ENCODE data around the gene COL13A1.

The COL13A1 gene

GRCh38 chr10:69835233-69835632 lies 33.5 kb downstream of the COL13A1 start:
- Histone ChIP-seq H3K36me3 (ENCODE audit: control insufficient read depth, insufficient read depth, low read length) (no peaks in the 10 kb centered on the region), H2AFZ (no peak overlapping the region), H3K9me3 (ENCODE audit: control insufficient read depth, low read length) (no peaks in the 10 kb centered on the region), H3K27me3 (ENCODE audit: control insufficient read depth, insufficient read depth, low read length) (no peaks in the 10 kb centered on the region), H3K79me2 (no peaks in the 10 kb centered on the region), H3K9ac (no peak overlapping the region), H3K4me2 (ENCODE audit: low read length) (no peak overlapping the region), H3K4me3 (ENCODE audit: low read depth, low read length) (no peak overlapping the region), H3K27ac (no peak overlapping the region), H3K4me1 (no peaks in the 10 kb centered on the region)
- TF ChIP-seq CTCF (IDR thresholded peaks at IDR 0.05), result no peak

- H3K9me3 ChIP-seq (ENCODE audit: control insufficient read depth, low read length), result no peaks in the 10 kb centered on the region
- H3K79me2 ChIP-seq, result no peaks in the 10 kb centered on the region
- no peaks in the 10 kb centered on the region for H3K27me3 ChIP-seq (ENCODE audit: control insufficient read depth, insufficient read depth, low read length)
- H3K4me1 ChIP-seq, result no peaks in the 10 kb centered on the region
- H3K4me3 ChIP-seq (ENCODE audit: low read depth, low read length), result no peak overlapping the region
- no peak overlapping the region for H3K27ac ChIP-seq
- no peak overlapping the region for H3K4me2 ChIP-seq (ENCODE audit: low read length)
- no peaks in the 10 kb centered on the region for H3K36me3 ChIP-seq (ENCODE audit: control insufficient read depth, insufficient read depth, low read length)
- H3K9ac ChIP-seq, result no peak overlapping the region
- TF ChIP-seq CTCF (IDR thresholded peaks at IDR 0.05), result no peak
- H2AFZ ChIP-seq, result no peak overlapping the region
Measured at GRCh38 chr10:69835875-69836730, 34.4 kb downstream of the COL13A1 start.

GRCh38 chr10:69836731-69837030 lies 35.0 kb downstream of the COL13A1 start:
- Histone ChIP-seq H3K4me1 (no peaks in the 10 kb centered on the region), H3K9ac (no peak overlapping the region), H3K9me3 (ENCODE audit: control insufficient read depth, low read length) (no peaks in the 10 kb centered on the region), H3K4me3 (ENCODE audit: low read depth, low read length) (no peak overlapping the region), H3K36me3 (ENCODE audit: control insufficient read depth, insufficient read depth, low read length) (no peaks in the 10 kb centered on the region), H3K79me2 (no peaks in the 10 kb centered on the region), H3K27ac (no peak overlapping the region), H2AFZ (no peak overlapping the region), H3K4me2 (ENCODE audit: low read length) (no peak overlapping the region), H3K27me3 (ENCODE audit: control insufficient read depth, insufficient read depth, low read length) (no peaks in the 10 kb centered on the region)
- TF ChIP-seq CTCF (IDR thresholded peaks at IDR 0.05), result no peak

- H3K9ac ChIP-seq, result no peak overlapping the region
- no peak overlapping the region for H3K4me3 ChIP-seq (ENCODE audit: low read depth, low read length)
- no peak overlapping the region for H3K27ac ChIP-seq
- H3K4me1 ChIP-seq, result no peaks in the 10 kb centered on the region
- no peaks in the 10 kb centered on the region for H3K9me3 ChIP-seq (ENCODE audit: control insufficient read depth, low read length)
- no peak overlapping the region for H2AFZ ChIP-seq
- no peaks in the 10 kb centered on the region for H3K36me3 ChIP-seq (ENCODE audit: control insufficient read depth, insufficient read depth, low read length)
- H3K79me2 ChIP-seq, result no peaks in the 10 kb centered on the region
- no peak overlapping the region for H3K4me2 ChIP-seq (ENCODE audit: low read length)
- H3K27me3 ChIP-seq (ENCODE audit: control insufficient read depth, insufficient read depth, low read length), result no peaks in the 10 kb centered on the region
- no peak for TF ChIP-seq CTCF (IDR thresholded peaks at IDR 0.05)
Measured at GRCh38 chr10:69837261-69837660, 35.6 kb downstream of the COL13A1 start.

- H3K4me3 ChIP-seq (ENCODE audit: low read depth, low read length), result no peak overlapping the region
- H3K9ac ChIP-seq, result no peak overlapping the region
- no peak overlapping the region for H3K4me2 ChIP-seq (ENCODE audit: low read length)
- H3K27ac ChIP-seq, result no peak overlapping the region
- no peaks in the 10 kb centered on the region for H3K9me3 ChIP-seq (ENCODE audit: control insufficient read depth, low read length)
- H3K36me3 ChIP-seq (ENCODE audit: control insufficient read depth, insufficient read depth, low read length), result no peaks in the 10 kb centered on the region
- H3K27me3 ChIP-seq (ENCODE audit: control insufficient read depth, insufficient read depth, low read length), result no peaks in the 10 kb centered on the region
- H3K79me2 ChIP-seq, result no peaks in the 10 kb centered on the region
- H2AFZ ChIP-seq, result no peak overlapping the region
- H3K4me1 ChIP-seq, result no peaks in the 10 kb centered on the region
- no peak for TF ChIP-seq CTCF (IDR thresholded peaks at IDR 0.05)
Measured at GRCh38 chr10:69838418-69838817, 36.7 kb downstream of the COL13A1 start.
